Effector CD8-positive, alpha-beta T cell (primary cell): ENCODE results near the gene CSNK1D.

Experiments used
- DNase-seq: peaks from one replicate; lab custom pipeline; 2025; lab: John Stamatoyannopoulos, UW

CSNK1D gene

DNA sequence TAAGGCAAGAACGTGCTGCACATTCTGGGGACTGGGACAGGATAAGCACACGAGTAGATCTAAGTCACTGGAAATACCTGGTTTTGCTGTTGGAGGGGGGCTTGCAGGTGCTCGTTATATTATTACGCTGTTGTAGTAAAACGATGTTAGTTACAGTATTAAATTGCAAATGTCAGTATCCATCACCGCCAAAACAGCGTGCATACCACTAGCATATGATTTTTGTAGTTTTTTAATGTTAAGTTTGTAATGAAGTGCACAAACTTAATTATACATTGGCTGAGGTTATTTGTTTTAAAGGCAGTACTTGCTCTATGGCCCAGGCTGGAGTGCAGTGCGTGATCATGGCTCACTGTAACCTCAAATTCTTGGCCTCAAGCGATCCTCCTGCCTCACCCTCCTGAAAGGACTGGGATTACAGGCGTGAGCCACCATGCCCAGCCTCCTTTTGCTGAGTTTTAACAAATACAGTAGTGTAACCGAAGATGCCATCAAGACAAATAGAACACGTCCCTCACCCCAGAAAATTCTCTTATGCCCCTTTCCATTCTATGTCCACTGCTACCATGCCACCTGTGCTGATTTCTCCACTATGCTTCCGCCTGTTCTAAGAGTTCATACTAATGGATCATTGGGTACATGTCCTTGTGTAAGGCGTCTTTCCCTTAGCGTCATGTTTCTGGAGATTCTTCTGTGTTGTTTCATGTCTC lies 20.7 kb upstream of the CSNK1D start:
- no peak for DNase-seq

GRCh38 chr17:82292251-82293154 lies 19.0 kb upstream of the CSNK1D start:
- DNase-seq, result peak; percentile 84

- DNase-seq, result no peak
Measured at GRCh38 chr17:82291582-82292250, 18.2 kb upstream of the CSNK1D start.

DNA sequence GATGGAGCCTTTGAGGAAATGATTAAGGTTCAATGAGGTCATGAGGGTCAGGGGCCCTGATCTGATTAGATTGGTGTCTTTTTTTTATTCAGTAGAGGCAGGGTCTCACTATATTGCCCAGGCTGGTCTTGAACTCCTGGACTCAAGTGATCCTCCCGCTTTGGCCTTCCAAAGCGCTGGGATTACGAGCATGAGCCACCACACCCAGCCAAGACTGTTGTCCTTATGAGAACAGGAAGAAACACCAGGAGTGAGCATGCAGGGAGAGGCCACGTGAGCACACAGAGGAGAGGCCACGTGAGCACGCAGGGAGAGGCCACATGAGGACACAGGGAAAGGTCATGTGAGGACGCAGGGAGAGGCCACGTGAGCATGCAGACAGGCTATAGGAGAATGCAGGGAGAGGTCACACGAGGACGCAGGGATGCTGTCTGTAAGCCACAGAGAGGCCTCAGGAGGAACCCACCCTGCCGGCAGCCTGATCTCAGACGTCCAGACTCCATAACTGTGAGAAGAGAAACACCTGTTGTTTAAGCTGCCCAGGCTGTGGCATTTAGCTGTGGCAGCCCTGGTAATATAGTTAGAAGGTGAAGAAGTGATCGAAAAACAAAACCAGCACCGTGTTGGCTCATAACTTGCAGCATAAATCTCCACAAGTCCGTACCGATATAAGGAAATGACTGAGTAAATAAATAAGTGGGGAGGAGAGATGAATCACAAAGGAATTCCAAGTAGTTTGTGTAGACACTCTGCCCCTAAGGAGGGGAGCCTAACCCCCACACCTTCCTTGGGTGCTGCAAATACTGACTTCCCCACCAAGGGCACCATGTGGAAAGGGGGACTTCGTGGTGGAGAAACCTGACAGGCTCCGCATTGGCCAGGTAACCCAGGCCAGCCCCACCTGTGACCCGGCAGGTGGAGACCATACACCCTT lies 14.6 kb upstream of the CSNK1D start:
- no peak for DNase-seq

GRCh38 chr17:82287013-82287867 lies 13.7 kb upstream of the CSNK1D start:
- no peak for DNase-seq

- no peak for DNase-seq
Measured at GRCh38 chr17:82285141-82285540, 11.6 kb upstream of the CSNK1D start.

DNA sequence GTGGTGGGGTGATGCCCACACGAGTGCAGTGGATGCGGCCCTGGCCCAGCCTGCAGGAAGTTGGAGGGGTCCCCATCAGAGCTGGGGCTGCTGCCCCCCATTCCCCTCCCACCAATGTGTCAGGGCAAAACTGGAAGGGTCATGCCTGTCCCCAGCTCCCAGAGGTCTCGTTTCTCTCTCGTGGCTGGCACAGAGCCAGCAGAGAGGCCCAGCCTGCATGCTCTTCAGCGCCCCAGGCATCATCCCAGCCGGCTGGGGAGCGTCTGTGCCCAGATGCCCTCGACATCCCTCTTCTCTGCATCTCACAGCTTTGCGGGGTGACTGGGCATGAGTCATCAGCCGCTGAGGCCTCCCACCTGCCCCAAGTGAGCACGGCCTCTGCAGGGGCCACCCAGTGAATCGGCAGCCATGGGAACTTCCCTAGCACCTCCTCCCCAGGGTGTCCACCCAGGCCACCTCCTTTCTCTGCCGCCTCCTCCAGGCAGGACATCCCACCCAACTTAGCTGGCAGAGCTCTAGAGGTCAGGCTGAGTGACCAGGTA lies 9.8 kb upstream of the CSNK1D start:
- no peak for DNase-seq

GRCh38 chr17:82282239-82283207 lies 9.0 kb upstream of the CSNK1D start:
- no peak for DNase-seq

DNA sequence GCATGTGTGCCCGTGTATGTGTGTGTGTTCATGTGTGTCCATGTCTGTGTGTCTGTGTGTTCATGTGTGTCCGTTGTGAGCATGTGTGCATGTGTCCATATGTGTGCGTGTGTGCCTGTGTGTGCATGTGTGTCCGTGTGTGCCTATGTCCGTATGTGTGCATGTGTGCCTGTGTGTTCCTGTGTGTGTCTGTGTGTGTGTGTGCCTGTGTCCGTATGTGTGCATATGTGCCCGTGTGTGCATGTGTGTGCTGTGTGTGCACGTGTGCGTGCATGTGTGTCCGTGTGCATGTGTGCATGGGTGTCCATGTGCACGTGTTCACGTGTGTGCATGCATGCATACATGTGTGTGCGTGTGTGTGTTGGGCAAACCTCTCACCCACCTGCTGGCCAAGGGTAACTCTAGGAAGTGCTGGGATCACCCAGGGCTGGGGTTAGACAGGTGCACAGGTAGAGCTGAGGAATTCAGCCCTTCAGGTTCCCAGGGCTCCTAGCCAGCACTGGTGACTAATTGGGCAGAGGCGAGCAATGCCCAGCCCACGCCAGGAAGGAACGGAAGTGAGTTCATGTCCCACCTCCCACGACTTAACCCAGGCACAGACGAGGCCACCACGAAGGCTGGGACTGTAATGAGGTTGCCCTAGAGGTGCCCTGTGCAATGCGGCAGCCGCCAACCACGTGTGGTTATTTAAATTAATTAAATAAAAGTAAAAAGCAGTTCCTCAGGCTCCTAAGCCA lies 8.2 kb upstream of the CSNK1D start:
- DNase-seq, result no peak

GRCh38 chr17:82281076-82281475 lies 7.6 kb upstream of the CSNK1D start:
- DNase-seq, result no peak

DNA sequence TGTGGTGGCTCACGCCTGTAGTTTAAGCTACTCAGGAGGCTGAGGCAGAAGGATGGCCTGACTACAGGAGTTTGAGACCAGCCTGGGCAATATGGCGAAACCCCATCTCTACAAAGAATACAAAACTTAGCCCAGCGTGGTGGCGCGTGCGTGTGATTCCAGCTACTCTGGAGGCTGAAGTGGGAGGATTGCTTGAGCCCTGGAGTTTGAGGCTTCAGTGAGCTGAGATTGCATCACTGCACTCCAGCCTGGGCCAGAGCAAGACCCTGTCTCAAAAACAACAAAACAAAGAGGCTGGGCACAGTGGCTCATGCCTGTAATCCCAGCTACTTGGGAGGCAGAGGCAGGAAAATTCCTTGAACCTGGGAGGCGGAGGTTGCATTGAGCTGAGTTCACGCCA lies 7.0 kb upstream of the CSNK1D start:
- no peak for DNase-seq

DNA sequence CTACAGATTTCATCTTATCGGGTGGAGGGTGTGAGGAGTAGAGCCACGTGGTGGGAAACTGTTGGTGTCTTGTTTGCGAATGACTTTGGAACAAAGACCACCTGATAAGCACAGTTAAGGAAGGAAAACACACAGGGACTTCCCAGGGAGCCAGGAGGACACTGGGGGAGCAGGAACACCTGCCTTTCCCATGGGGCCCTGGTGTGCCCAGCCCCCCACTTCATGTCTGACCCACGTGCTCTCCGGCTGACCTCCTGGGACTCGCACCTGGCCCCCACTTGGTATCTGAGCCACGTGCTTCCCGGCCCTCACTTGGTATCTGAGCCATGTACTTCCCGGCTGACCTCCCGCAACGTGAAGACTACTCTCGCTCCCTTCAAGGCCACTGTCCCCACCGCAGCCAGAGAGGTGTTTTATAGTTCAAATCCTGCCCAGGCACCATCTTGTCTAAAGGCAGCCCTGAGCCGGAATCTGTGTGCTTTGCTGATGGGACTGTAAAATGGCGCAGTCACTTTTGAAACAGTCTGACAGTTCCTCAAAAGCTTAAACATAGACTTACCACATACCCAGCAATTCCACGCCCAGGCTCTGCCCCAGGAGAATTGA lies 5.4 kb upstream of the CSNK1D start:
- DNase-seq, result no peak

GRCh38 chr17:82278308-82278707 lies 4.8 kb upstream of the CSNK1D start:
- DNase-seq, result no peak

DNA sequence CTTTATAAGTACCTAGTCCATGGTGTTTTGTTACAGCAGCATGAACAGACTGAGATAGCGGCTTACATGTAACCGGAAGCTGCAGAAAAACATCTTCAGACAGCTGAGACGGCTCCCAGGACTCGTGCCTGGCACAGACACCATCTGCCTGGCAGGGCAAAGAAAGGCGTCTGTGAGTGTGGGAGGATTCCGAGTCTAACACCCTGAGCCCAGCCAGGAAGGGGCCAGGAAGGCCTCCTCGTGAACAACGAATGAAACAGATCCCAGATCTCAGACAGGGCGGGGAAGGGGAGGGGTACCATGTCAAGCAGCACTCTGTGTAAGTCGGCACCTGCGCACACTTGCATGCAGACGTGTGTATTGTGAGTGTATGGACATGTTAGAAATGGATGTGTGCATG lies 4.4 kb upstream of the CSNK1D start:
- DNase-seq, result no peak

- DNase-seq, result no peak
Measured at GRCh38 chr17:82276938-82277337, 3.4 kb upstream of the CSNK1D start.

- no peak for DNase-seq
Measured at GRCh38 chr17:82275326-82275725, 1.8 kb upstream of the CSNK1D start.

DNA sequence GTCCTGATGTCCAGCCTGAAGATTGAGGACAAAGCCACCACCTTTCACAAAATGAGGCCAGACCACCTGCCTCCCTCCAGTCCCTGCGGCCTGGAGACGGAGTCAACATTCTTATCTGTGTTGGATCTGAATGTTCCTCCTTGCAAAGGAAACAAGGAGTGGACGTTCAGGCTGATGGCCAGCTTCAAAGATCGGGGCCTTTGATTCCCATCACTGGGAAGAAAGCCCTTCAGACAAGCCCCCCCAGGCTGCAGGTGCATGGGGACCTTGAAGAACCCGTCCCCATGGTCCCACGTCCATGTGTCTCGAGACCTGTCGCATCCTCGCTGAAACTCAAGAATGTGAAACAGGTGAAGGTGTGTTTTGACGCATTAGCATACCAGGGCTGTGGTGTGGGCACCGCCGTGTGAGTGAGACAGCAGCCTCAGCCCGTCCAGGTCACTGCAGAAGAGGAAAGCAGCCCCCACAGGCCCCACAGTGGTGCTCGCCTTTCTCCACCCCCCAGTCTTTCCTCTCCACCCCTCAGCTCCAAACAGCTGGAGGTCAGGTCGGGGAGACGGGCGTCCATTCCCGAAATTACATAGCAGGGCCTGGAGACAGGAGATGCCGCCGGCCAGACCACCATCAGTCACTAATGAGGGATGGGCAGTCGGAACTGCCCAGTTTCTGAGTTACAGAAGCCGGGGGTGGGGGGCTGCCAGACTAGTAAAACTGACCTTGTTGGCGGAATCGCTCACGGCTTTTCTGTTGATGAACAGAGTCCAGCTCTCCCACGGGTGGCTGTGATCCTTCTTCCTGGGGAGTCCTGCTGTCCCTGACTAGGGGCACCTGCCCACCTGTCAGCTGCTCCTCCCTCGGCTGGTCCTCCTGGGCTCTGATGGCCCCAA lies 877 bp upstream of the CSNK1D start:
- DNase-seq, result no peak
